ENCODE results near the gene TNFSF12.

Gene TNFSF12

DNA sequence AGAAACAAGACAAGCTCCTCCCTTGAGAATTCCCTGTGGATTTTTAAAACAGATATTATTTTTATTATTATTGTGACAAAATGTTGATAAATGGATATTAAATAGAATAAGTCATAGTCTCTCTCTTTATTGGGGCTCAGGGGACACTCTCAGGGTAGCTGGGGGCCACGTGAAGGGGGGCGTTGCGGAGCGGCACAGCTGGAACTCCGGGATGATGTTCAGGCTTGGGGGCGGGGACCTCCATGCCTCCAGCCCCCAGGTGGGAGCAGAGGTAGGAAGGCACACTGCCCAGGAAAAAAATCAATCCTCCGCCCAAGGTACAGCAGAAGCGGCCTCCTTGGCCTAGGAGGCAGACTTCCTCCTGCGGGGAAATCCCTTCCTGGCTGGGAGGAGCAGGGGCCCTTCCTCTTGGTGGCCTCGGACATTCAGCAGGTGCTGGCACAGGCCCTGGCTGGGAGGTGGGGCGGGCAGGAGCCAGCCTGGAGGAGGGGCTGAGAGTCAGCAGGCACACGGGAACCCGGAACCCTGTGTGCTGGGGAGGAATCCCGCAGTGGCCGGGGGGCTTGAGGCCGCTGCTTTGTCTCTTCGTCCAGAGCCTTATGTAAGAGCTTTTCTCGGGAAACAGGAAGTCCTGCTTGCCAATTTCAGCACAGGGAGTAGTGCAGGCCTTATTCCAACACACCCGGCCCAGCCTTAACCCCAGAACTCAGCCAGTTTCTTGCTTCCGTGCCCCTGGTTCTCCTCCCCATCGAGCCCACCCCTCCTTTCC lies 9.1 kb downstream of the TNFSF12 start:
- H3K4me1 ChIP-seq (ENCODE audit: control insufficient read depth, insufficient read depth, low read length, unreplicated experiment) = peaks cover 33% of the 10 kb centered on the region
- no peaks in the 10 kb centered on the region for H3K36me3 ChIP-seq (ENCODE audit: insufficient read depth, low read length)
- peak overlapping the region; percentile 61 for H3K4me3 ChIP-seq (ENCODE audit: low read depth, low read length)
- H3K79me2 ChIP-seq (ENCODE audit: control insufficient read depth, insufficient read depth, low read length, unreplicated experiment) = peaks cover 21% of the 10 kb centered on the region
- H3K27me3 ChIP-seq (ENCODE audit: insufficient read depth, low read length) = no peaks in the 10 kb centered on the region
- H3K27ac ChIP-seq (ENCODE audit: low read depth, low read length) = peak overlapping the region; percentile 20
- peak overlapping the region; percentile 72 for H2AFZ ChIP-seq (ENCODE audit: low read length, unreplicated experiment)

DNA sequence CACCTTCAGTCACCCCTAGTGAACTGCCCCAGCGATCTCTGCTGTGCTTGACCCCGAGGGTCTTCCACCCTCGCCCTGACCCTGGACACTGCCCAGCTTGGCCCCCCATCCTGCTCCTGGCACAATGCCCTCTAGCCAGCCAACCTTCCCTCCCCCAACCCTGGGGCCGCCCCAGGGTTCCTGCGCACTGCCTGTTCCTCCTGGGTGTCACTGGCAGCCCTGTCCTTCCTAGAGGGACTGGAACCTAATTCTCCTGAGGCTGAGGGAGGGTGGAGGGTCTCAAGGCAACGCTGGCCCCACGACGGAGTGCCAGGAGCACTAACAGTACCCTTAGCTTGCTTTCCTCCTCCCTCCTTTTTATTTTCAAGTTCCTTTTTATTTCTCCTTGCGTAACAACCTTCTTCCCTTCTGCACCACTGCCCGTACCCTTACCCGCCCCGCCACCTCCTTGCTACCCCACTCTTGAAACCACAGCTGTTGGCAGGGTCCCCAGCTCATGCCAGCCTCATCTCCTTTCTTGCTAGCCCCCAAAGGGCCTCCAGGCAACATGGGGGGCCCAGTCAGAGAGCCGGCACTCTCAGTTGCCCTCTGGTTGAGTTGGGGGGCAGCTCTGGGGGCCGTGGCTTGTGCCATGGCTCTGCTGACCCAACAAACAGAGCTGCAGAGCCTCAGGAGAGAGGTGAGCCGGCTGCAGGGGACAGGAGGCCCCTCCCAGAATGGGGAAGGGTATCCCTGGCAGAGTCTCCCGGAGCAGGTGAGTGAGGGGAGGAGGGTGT lies 9.9 kb downstream of the TNFSF12 start, which contains the start of gene TNFSF13:
Gene TNFSF13, plus strand, starts transcription at position 207 of the 776 bp plus-strand sequence. Its CDS starts 290 bp downstream, at position 497.
- Histone ChIP-seq H3K36me3 (ENCODE audit: insufficient read depth, low read length) (no peaks in the 10 kb centered on the region), H3K4me3 (ENCODE audit: low read depth, low read length) (peak within 1 kb of the TSS; percentile 61), H3K27me3 (ENCODE audit: insufficient read depth, low read length) (no peaks in the 10 kb centered on the region), H2AFZ (ENCODE audit: low read length, unreplicated experiment) (peak within 1 kb of the TSS; percentile 72), H3K4me1 (ENCODE audit: control insufficient read depth, insufficient read depth, low read length, unreplicated experiment) (peaks cover 38% of the 10 kb centered on the region), H3K27ac (ENCODE audit: low read depth, low read length) (peak within 1 kb of the TSS; percentile 20), H3K79me2 (ENCODE audit: control insufficient read depth, insufficient read depth, low read length, unreplicated experiment) (peaks cover 29% of the 10 kb centered on the region)

DNA sequence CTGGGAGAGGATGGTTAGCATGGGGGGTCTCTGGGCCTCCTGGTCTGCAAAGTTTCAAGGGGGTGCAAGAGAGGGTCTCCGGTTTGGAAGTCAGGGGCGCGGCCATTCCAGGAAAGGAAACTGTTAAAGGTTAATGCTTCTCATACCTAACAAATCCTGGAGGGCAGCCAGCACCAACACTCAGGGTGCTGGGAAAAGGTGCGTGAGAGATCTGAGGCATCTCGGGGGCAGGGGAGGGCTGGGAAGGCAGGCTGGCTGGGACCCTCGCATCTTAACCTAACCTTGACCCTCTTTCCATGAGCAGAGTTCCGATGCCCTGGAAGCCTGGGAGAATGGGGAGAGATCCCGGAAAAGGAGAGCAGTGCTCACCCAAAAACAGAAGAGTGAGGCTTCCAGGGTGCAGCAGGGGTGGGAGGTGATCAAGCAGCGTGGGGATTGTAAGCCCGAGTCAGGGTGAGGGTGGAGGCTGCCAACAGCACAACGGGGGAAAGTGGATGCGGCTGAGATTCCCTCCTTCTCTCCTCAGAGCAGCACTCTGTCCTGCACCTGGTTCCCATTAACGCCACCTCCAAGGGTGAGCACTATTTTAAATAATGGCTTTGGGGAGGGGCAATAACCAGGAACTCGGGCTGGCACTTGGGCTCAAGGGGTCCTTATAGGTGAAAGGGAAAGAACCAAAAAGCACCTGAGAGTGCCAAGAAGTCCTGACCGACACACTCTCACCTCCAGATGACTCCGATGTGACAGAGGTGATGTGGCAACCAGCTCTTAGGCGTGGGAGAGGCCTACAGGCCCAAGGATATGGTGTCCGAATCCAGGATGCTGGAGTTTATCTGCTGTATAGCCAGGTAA lies 10.7 kb downstream of the TNFSF12 start:
- Histone ChIP-seq H3K36me3 (ENCODE audit: insufficient read depth, low read length) (peaks cover 7% of the 10 kb centered on the region; the same call in 1 of the 2 replicates), H3K27ac (ENCODE audit: low read depth, low read length) (no peak overlapping the region), H3K79me2 (ENCODE audit: control insufficient read depth, insufficient read depth, low read length, unreplicated experiment) (peaks cover 37% of the 10 kb centered on the region), H3K4me1 (ENCODE audit: control insufficient read depth, insufficient read depth, low read length, unreplicated experiment) (peaks cover 45% of the 10 kb centered on the region), H3K27me3 (ENCODE audit: insufficient read depth, low read length) (no peaks in the 10 kb centered on the region), H2AFZ (ENCODE audit: low read length, unreplicated experiment) (no peak overlapping the region), H3K4me3 (ENCODE audit: low read depth, low read length) (peak overlapping the region; percentile 61; the same call in 1 of the 2 replicates)

DNA sequence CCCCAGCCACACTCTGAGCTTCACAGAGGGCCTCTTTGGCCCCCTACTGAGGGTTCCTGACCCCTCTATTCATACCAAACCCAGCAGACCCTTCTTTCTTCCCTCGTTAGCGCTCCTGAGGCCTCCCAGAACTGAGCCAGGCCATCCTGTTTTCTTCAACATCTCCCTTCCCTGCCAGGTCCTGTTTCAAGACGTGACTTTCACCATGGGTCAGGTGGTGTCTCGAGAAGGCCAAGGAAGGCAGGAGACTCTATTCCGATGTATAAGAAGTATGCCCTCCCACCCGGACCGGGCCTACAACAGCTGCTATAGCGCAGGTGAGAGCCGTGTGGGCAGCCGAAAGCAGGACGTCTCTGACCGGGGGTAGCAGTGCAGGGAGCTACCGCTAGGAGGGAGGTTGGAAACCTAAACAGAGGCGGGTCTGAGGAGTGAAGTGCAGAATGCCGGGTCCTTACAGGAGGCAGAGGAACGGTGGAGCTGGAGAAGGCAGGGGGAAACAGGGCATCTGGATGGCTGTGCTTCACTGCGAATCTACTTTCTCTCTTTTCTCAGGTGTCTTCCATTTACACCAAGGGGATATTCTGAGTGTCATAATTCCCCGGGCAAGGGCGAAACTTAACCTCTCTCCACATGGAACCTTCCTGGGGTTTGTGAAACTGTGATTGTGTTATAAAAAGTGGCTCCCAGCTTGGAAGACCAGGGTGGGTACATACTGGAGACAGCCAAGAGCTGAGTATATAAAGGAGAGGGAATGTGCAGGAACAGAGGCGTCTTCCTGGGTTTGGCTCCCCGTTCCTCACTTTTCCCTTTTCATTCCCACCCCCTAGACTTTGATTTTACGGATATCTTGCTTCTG lies 11.5 kb downstream of the TNFSF12 start:
- H3K27me3 ChIP-seq (ENCODE audit: insufficient read depth, low read length) = no peaks in the 10 kb centered on the region
- H3K4me1 ChIP-seq (ENCODE audit: control insufficient read depth, insufficient read depth, low read length, unreplicated experiment) = peaks cover 45% of the 10 kb centered on the region
- H3K36me3 ChIP-seq (ENCODE audit: insufficient read depth, low read length) = peaks cover 12% of the 10 kb centered on the region; the same call in 1 of the 2 replicates
- H3K4me3 ChIP-seq (ENCODE audit: low read depth, low read length) = peak overlapping the region; percentile 96
- H2AFZ ChIP-seq (ENCODE audit: low read length, unreplicated experiment) = no peak overlapping the region
- peaks cover 46% of the 10 kb centered on the region for H3K79me2 ChIP-seq (ENCODE audit: control insufficient read depth, insufficient read depth, low read length, unreplicated experiment)
- H3K27ac ChIP-seq (ENCODE audit: low read depth, low read length) = no peak overlapping the region

DNA sequence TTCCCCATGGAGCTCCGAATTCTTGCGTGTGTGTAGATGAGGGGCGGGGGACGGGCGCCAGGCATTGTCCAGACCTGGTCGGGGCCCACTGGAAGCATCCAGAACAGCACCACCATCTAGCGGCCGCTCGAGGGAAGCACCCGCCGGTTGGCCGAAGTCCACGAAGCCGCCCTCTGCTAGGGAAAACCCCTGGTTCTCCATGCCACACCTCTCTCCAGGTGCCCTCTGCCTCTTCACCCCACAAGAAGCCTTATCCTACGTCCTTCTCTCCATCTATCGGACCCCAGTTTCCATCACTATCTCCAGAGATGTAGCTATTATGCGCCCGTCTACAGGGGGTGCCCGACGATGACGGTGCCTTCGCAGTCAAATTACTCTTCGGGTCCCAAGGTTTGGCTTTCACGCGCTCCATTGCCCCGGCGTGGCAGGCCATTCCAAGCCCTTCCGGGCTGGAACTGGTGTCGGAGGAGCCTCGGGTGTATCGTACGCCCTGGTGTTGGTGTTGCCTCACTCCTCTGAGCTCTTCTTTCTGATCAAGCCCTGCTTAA lies 12.2 kb downstream of the TNFSF12 start:
- Histone ChIP-seq H3K4me3 (ENCODE audit: low read depth, low read length) (peak overlapping the region; percentile 96), H3K27me3 (ENCODE audit: insufficient read depth, low read length) (no peaks in the 10 kb centered on the region), H3K79me2 (ENCODE audit: control insufficient read depth, insufficient read depth, low read length, unreplicated experiment) (peaks cover 49% of the 10 kb centered on the region), H3K36me3 (ENCODE audit: insufficient read depth, low read length) (peaks cover 16% of the 10 kb centered on the region; the same call in 1 of the 2 replicates), H2AFZ (ENCODE audit: low read length, unreplicated experiment) (peak overlapping the region; percentile 90), H3K27ac (ENCODE audit: low read depth, low read length) (peak overlapping the region; percentile 78), H3K4me1 (ENCODE audit: control insufficient read depth, insufficient read depth, low read length, unreplicated experiment) (peaks cover 45% of the 10 kb centered on the region)

DNA sequence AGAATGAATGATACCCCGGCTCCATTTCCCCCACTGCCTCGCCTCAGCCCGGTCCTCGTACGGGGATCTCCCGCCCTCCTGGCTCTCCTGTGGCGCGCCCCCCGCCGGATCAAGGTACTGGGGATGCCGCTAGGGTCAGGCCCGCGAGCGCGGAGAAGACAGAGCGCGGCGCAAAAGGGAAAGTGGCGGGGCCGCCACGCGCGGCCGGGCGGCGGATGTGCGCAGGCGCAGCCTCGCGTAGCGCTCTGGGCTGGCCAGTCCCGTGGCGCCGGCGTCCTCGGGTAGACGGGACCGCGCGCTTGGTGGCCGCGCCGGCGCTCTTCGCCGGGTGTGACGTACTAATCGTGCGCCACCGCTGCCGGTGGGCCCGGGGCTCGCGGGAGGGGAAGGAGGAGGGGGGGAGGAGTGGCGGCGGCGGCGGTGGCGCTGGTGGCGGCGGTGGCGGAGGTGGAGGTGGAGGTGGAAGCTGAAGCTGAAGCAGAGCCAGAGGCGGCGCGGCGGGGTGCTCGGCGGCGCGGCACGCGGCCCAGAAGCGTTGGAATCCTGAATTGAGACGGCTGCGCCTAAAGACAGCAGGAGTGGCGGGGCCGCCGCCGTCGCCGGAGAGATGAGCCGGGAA lies 12.8 kb downstream of the TNFSF12 start, which contains the start of gene SENP3:
Gene SENP3, plus strand, starts transcription at position 331 of the 619 bp plus-strand sequence. CDS start 1,158 bp downstream, outside the sequence.
- H3K79me2 ChIP-seq (ENCODE audit: control insufficient read depth, insufficient read depth, low read length, unreplicated experiment) = peaks cover 49% of the 10 kb centered on the region
- no peaks in the 10 kb centered on the region for H3K27me3 ChIP-seq (ENCODE audit: insufficient read depth, low read length)
- H3K4me3 ChIP-seq (ENCODE audit: low read depth, low read length) = peak within 1 kb of the TSS; percentile 96
- H2AFZ ChIP-seq (ENCODE audit: low read length, unreplicated experiment) = peak within 1 kb of the TSS; percentile 90
- peak within 1 kb of the TSS; percentile 78 for H3K27ac ChIP-seq (ENCODE audit: low read depth, low read length)
- H3K4me1 ChIP-seq (ENCODE audit: control insufficient read depth, insufficient read depth, low read length, unreplicated experiment) = peaks cover 45% of the 10 kb centered on the region
- H3K36me3 ChIP-seq (ENCODE audit: insufficient read depth, low read length) = peaks cover 17% of the 10 kb centered on the region; the same call in 1 of the 2 replicates

DNA sequence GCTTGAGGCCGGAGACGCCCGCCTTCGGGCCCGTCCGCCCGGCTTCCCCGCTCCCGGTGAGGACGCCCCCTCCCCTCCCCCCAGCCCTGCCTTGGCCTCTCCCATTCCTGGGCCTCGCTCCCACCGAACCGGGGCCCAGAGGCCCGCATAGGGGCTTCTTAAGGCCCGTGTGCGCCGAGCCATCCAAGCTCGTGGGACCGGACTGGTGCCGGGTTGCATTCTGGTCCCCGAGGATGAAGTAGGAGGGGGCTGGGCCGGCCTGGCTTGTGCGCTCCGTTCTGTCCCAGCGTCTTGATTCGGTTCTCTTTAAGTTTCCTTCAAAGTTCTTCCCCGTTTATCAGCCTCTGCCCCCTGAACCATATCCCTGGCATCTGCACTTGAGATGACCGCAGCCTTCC lies 13.3 kb downstream of the TNFSF12 start:
- no peaks in the 10 kb centered on the region for H3K27me3 ChIP-seq (ENCODE audit: insufficient read depth, low read length)
- H3K79me2 ChIP-seq (ENCODE audit: control insufficient read depth, insufficient read depth, low read length, unreplicated experiment) = peaks cover 54% of the 10 kb centered on the region
- peak overlapping the region; percentile 69 for H3K27ac ChIP-seq (ENCODE audit: low read depth, low read length)
- H2AFZ ChIP-seq (ENCODE audit: low read length, unreplicated experiment) = peak overlapping the region; percentile 85
- H3K36me3 ChIP-seq (ENCODE audit: insufficient read depth, low read length) = peaks cover 22% of the 10 kb centered on the region; the same call in 1 of the 2 replicates
- H3K4me3 ChIP-seq (ENCODE audit: low read depth, low read length) = peak overlapping the region; percentile 96
- H3K4me1 ChIP-seq (ENCODE audit: control insufficient read depth, insufficient read depth, low read length, unreplicated experiment) = peaks cover 47% of the 10 kb centered on the region

DNA sequence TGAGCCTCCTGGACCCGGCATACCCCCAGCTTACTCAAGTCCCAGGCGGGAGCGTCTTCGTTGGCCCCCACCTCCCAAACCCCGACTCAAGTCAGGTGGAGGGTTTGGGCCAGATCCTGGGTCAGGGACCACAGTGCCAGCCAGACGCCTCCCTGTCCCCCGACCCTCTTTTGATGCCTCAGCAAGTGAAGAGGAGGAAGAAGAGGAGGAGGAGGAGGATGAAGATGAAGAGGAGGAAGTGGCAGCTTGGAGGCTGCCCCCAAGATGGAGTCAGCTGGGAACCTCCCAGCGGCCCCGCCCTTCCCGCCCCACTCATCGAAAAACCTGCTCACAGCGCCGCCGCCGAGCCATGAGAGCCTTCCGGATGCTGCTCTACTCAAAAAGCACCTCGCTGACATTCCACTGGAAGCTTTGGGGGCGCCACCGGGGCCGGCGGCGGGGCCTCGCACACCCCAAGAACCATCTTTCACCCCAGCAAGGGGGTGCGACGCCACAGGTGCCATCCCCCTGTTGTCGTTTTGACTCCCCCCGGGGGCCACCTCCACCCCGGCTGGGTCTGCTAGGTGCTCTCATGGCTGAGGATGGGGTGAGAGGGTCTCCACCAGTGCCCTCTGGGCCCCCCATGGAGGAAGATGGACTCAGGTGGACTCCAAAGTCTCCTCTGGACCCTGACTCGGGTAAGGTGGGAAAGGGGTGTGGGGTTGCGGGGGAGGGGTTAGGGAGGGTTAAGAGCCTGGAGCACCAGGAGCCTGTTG lies 14.4 kb downstream of the TNFSF12 start:
- H3K36me3 ChIP-seq (ENCODE audit: insufficient read depth, low read length) = peaks cover 22% of the 10 kb centered on the region; the same call in 1 of the 2 replicates
- no peak overlapping the region for H2AFZ ChIP-seq (ENCODE audit: low read length, unreplicated experiment)
- no peak overlapping the region for H3K27ac ChIP-seq (ENCODE audit: low read depth, low read length)
- H3K4me1 ChIP-seq (ENCODE audit: control insufficient read depth, insufficient read depth, low read length, unreplicated experiment) = peaks cover 41% of the 10 kb centered on the region
- peaks cover 54% of the 10 kb centered on the region for H3K79me2 ChIP-seq (ENCODE audit: control insufficient read depth, insufficient read depth, low read length, unreplicated experiment)
- peak overlapping the region; percentile 96 for H3K4me3 ChIP-seq (ENCODE audit: low read depth, low read length)
- H3K27me3 ChIP-seq (ENCODE audit: insufficient read depth, low read length) = no peaks in the 10 kb centered on the region

Data from ACC112 (cell line).